ENCODE measurements around the gene HADH. TPM values are rescaled to one million over a fixed set of nuclear protein-coding genes. Genes with fewer than 3 reads are reported as not detected.
A peak's percentile ranks its signal among the peaks of the same experiment; 100 is the strongest.

HADH gene
- 10 to 100 TPM; 16.5 to 38.8 (median 29.7) TPM for total RNA-seq
- polyA plus RNA-seq: 10 to 100 TPM; 43.0 to 45.1 TPM
- total RNA-seq: 19.4 reads per million, percentile 50 among the genes with 10 or more reads in this experiment

DNA sequence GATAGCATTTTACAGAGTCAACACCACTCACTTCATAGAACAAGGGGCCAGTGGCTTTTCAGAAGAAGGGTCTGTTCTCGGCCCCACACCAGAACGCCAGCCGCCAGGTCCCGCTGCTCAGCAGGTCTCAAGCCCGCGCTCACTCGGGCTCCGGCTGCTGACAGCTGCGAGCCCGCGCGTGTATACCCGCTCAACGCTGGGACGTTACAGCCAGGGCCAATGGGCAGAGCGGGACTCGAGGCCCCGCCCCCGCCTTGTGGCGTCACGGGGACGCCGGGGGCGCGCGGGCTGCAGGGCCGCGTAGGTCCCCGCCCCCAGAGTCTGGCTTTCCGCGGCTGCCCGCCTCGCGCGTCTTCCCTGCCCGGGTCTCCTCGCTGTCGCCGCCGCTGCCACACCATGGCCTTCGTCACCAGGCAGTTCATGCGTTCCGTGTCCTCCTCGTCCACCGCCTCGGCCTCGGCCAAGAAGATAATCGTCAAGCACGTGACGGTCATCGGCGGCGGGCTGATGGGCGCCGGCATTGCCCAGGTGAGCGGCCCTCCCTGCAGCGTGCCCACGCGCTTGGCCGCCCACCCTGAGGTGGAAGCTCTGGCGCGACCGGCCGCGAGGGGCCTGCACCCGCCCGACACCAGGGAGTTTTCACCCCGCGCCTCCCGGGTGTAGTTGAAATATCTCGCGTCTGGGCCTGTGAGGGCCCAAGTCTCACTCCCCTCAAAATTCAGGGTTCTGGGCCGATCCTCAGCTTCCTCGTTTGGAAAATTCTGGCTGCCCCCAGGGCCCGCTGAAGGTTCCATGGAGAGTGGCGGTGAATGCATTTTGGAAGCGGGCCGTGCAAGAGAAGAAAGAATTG lies at the start of gene HADH:
TSS of gene HADH (plus strand) at position 353 of the 850 bp plus-strand sequence. CDS start at position 397, 44 bp downstream.
- ATAC-seq: peak; percentile 100
- POLR2A ChIA-PET: interaction anchor here (0.5 to 2.0 kb wide), 15 partner anchors 9 to 1676 kb away, joined by 3 to 11 read pairs (median 4); partner anchors contain the start of genes CYP2U1, PAPSS1 and RPL34
- CTCF ChIA-PET: no interaction called here

DNA sequence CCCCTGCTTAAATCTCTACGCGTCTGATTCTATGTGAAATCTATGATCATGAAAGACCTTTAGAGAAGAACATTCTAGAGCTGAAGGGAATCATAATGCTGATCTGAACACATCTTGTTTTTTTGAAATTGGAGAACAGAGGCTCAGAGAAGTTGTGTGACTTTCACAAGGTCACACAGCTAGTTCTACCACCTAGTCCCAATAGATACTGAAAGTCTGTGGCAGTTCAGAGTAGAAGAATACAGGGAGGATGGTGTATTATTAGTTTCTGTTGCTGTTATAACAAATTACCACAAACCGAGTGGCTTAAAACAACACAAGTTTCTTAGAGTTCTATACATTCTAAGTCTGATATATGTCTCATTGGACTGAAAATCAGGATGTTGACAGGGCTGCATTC lies 43.9 kb upstream of the HADH start:
- no peaks in the 10 kb centered on the region for H3K27me3 ChIP-seq (ENCODE audit: control insufficient read depth in 2 of 2, insufficient read depth in 2 of 2, low read length in 2 of 2)
- H3K36me3 Mint-ChIP-seq: peaks cover 3 to 65% (median 42%) of the 10 kb centered on the region in 5 donors
- H3K36me3 ChIP-seq (ENCODE audit: control insufficient read depth in 2 of 3, insufficient read depth in 3 of 3, low read length in 3 of 3): peaks cover 0 to 28% (median 0%) of the 10 kb centered on the region in 3 experiments
- H3K4me1 ChIP-seq (ENCODE audit: control insufficient read depth in 2 of 2, insufficient read depth in 2 of 2, low read length in 2 of 2): no peaks in the 10 kb centered on the region
- H3K27ac ChIP-seq (ENCODE audit: low read depth, low read length): no peak overlapping the region
- peaks cover 0 to 4% (median 0%) of the 10 kb centered on the region in 11 donors for H3K9me3 Mint-ChIP-seq
- ChIA-PET CTCF (interaction anchor here (0.6 kb wide), 1 partner anchor 67 kb away, joined by 4 read pairs; no protein-coding TSS in a partner anchor), POLR2A (no interaction called here)
- no peaks in the 10 kb centered on the region for H3K27me3 Mint-ChIP-seq
- DNase-seq (no peak), ATAC-seq (no peak)
- no peak overlapping the region for H3K27ac Mint-ChIP-seq
- intact Hi-C loops (cut with micrococcal nuclease): no loop called here
- no peaks in the 10 kb centered on the region for H3K9me3 ChIP-seq (ENCODE audit: control insufficient read depth in 2 of 3, low read length in 3 of 3)
- no peaks in the 10 kb centered on the region for H3K4me1 Mint-ChIP-seq
- no peak overlapping the region for H3K4me3 ChIP-seq (ENCODE audit: low read length)
- no peak overlapping the region for H3K4me3 Mint-ChIP-seq

More for the DNA sequence above, at the start of gene HADH:
- Histone ChIP-seq H3K27ac (ENCODE audit: low read depth, low read length) (peak within 1 kb of the TSS; percentile 87), H3K9me3 (ENCODE audit: control insufficient read depth in 2 of 3, low read length in 3 of 3) (no peaks in the 10 kb centered on the region), H3K36me3 (ENCODE audit: control insufficient read depth in 2 of 3, insufficient read depth in 3 of 3, low read length in 3 of 3) (peaks cover 0 to 4% (median 0%) of the 10 kb centered on the region in 3 experiments), H3K4me1 (ENCODE audit: control insufficient read depth in 2 of 2, insufficient read depth in 2 of 2, low read length in 2 of 2) (peaks cover 8 to 37% of the 10 kb centered on the region in 2 donors), H3K27me3 (ENCODE audit: control insufficient read depth in 2 of 2, insufficient read depth in 2 of 2, low read length in 2 of 2) (no peaks in the 10 kb centered on the region), H3K4me3 (ENCODE audit: low read length) (peak within 1 kb of the TSS; percentile 57)
- peak within 1 kb of the TSS; percentile 86 to 99 (median 95) for H3K4me3 Mint-ChIP-seq
- H3K27ac Mint-ChIP-seq: peak within 1 kb of the TSS; percentile 79 to 98 (median 95)
- H3K9me3 Mint-ChIP-seq: no peaks in the 10 kb centered on the region
- H3K27me3 Mint-ChIP-seq: no peaks in the 10 kb centered on the region
- peaks cover 28 to 85% (median 71%) of the 10 kb centered on the region in 7 donors for H3K4me1 Mint-ChIP-seq
- H3K36me3 Mint-ChIP-seq: peaks cover 0 to 1% (median 0%) of the 10 kb centered on the region in 5 donors
- intact Hi-C loops (cut with micrococcal nuclease): loop anchor here (1.0 to 10.0 kb wide), 11 partner anchors 15 to 1825 kb away; partner anchors contain the start of genes AIMP1 (in 2 of the 2), CYP2U1 (in 2 of the 2), OSTC (in 2 of the 2) and PAPSS1 (in 2 of the 2)
- peak; percentile 92 to 98 (median 96) for DNase-seq

GRCh38 chr4:107950746-107951540 lies 38.7 kb upstream of the HADH start:
- DNase-seq (no peak), ATAC-seq (no peak)
- POLR2A ChIA-PET: no interaction called here
- peaks cover 0 to 8% (median 0%) of the 10 kb centered on the region in 3 experiments for H3K9me3 ChIP-seq (ENCODE audit: control insufficient read depth in 2 of 3, low read length in 3 of 3)
- no peaks in the 10 kb centered on the region for H3K4me1 ChIP-seq (ENCODE audit: control insufficient read depth in 2 of 2, insufficient read depth in 2 of 2, low read length in 2 of 2)
- peaks cover 0 to 10% (median 8%) of the 10 kb centered on the region in 11 donors for H3K9me3 Mint-ChIP-seq
- no peak overlapping the region for H3K27ac ChIP-seq (ENCODE audit: low read depth, low read length)
- H3K27ac Mint-ChIP-seq: no peak overlapping the region
- peaks cover 3 to 58% (median 44%) of the 10 kb centered on the region in 5 donors for H3K36me3 Mint-ChIP-seq
- H3K27me3 Mint-ChIP-seq: no peaks in the 10 kb centered on the region
- H3K27me3 ChIP-seq (ENCODE audit: control insufficient read depth in 2 of 2, insufficient read depth in 2 of 2, low read length in 2 of 2): no peaks in the 10 kb centered on the region
- H3K4me1 Mint-ChIP-seq: no peaks in the 10 kb centered on the region
- H3K36me3 ChIP-seq (ENCODE audit: control insufficient read depth in 2 of 3, insufficient read depth in 3 of 3, low read length in 3 of 3): peaks cover 0 to 21% (median 0%) of the 10 kb centered on the region in 3 experiments
- CTCF ChIA-PET: no interaction called here
- no peak overlapping the region for H3K4me3 Mint-ChIP-seq
- intact Hi-C loops (cut with micrococcal nuclease): no loop called here
- H3K4me3 ChIP-seq (ENCODE audit: low read length): no peak overlapping the region

- intact Hi-C loops (cut with micrococcal nuclease): no loop called here
- no peaks in the 10 kb centered on the region for H3K27me3 ChIP-seq (ENCODE audit: control insufficient read depth in 2 of 2, insufficient read depth in 2 of 2, low read length in 2 of 2)
- no peaks in the 10 kb centered on the region for H3K4me1 Mint-ChIP-seq
- H3K27me3 Mint-ChIP-seq: peaks cover 0 to 5% (median 0%) of the 10 kb centered on the region in 5 donors
- H3K27ac ChIP-seq (ENCODE audit: low read depth, low read length): no peak overlapping the region
- H3K9me3 Mint-ChIP-seq: peaks cover 0 to 16% (median 14%) of the 10 kb centered on the region in 11 donors
- H3K4me3 Mint-ChIP-seq: no peak overlapping the region
- H3K4me1 ChIP-seq (ENCODE audit: control insufficient read depth in 2 of 2, insufficient read depth in 2 of 2, low read length in 2 of 2): no peaks in the 10 kb centered on the region
- ChIA-PET CTCF (no interaction called here), POLR2A (interaction anchor here (0.9 kb wide), 1 partner anchor 8 kb away, joined by 3 read pairs; no protein-coding TSS in a partner anchor)
- H3K4me3 ChIP-seq (ENCODE audit: low read length): no peak overlapping the region
- DNase-seq (no peak), ATAC-seq (no peak)
- peaks cover 0 to 21% (median 0%) of the 10 kb centered on the region in 3 experiments for H3K36me3 ChIP-seq (ENCODE audit: control insufficient read depth in 2 of 3, insufficient read depth in 3 of 3, low read length in 3 of 3)
- peaks cover 4 to 58% (median 49%) of the 10 kb centered on the region in 5 donors for H3K36me3 Mint-ChIP-seq
- peak overlapping the region in 1 of 9 donors; percentile 46 for H3K27ac Mint-ChIP-seq
- H3K9me3 ChIP-seq (ENCODE audit: control insufficient read depth in 2 of 3, low read length in 3 of 3): peaks cover 0 to 8% (median 0%) of the 10 kb centered on the region in 3 experiments
Observed at GRCh38 chr4:107951551-107951950, 38.1 kb upstream of the HADH start.

DNA sequence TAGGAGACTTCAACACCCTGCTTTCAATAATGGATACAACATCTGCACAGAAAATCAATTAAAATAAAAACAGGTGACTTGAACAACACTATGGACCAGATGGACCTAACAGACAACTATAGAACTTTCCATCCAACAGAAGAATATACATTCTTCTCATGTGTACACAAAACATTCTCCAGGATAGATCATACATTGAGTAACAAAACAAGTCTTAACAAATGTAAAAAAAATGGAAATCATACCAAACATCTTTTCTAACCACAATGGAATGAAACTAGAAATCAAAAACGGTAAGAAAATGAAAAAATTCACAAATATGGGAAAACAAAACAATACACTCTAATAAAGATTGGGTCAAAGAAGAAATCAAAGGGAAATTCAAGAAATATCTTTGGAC lies 33.7 kb upstream of the HADH start:
- Histone ChIP-seq H3K4me3 (ENCODE audit: low read length) (no peak overlapping the region), H3K36me3 (ENCODE audit: control insufficient read depth in 2 of 3, insufficient read depth in 3 of 3, low read length in 3 of 3) (no peaks in the 10 kb centered on the region), H3K4me1 (ENCODE audit: control insufficient read depth in 2 of 2, insufficient read depth in 2 of 2, low read length in 2 of 2) (no peaks in the 10 kb centered on the region), H3K27me3 (ENCODE audit: control insufficient read depth in 2 of 2, insufficient read depth in 2 of 2, low read length in 2 of 2) (no peaks in the 10 kb centered on the region), H3K9me3 (ENCODE audit: control insufficient read depth in 2 of 3, low read length in 3 of 3) (peaks cover 0 to 8% (median 0%) of the 10 kb centered on the region in 3 experiments), H3K27ac (ENCODE audit: low read depth, low read length) (no peak overlapping the region)
- ChIA-PET POLR2A (interaction anchor here (0.6 kb wide), 1 partner anchor 1882 kb away, joined by 4 read pairs; no protein-coding TSS in a partner anchor), CTCF (no interaction called here)
- H3K9me3 Mint-ChIP-seq: peaks cover 11 to 35% (median 20%) of the 10 kb centered on the region in 11 donors
- H3K4me3 Mint-ChIP-seq: no peak overlapping the region
- DNase-seq (no peak), ATAC-seq (no peak)
- intact Hi-C loops (cut with micrococcal nuclease): no loop called here
- H3K27me3 Mint-ChIP-seq: peaks cover 0 to 11% (median 4%) of the 10 kb centered on the region in 5 donors
- peaks cover 4 to 35% (median 31%) of the 10 kb centered on the region in 5 donors for H3K36me3 Mint-ChIP-seq
- no peak overlapping the region for H3K27ac Mint-ChIP-seq
- no peaks in the 10 kb centered on the region for H3K4me1 Mint-ChIP-seq

DNA sequence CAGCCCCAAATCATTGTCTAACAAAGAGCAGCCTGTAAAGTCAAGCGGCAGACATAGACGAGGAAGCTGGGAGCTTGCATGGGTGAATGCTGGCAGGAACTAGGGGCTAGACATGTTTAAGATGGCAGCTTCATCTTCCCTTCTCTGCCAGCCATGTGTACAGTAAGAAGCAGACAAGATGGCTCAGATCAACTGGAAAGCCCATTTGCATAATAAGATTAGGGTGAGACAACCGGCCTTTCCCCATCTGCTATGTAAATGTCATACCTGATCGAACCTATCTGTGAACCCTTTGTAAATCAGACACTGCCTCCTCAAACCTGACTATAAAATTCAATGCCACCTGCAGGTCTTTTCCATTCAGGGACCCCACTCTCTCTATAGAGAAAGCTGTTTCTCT lies 22.8 kb upstream of the HADH start:
- Mint-ChIP-seq H3K36me3 (no peaks in the 10 kb centered on the region), H3K4me3 (no peak overlapping the region), H3K9me3 (peaks cover 0 to 3% (median 0%) of the 10 kb centered on the region in 11 donors), H3K4me1 (peaks cover 0 to 1% (median 0%) of the 10 kb centered on the region in 7 donors), H3K27ac (no peak overlapping the region), H3K27me3 (peaks cover 0 to 11% (median 5%) of the 10 kb centered on the region in 5 donors)
- ChIA-PET CTCF (no interaction called here), POLR2A (no interaction called here)
- no peak overlapping the region for H3K4me3 ChIP-seq (ENCODE audit: low read length)
- no peak overlapping the region for H3K27ac ChIP-seq (ENCODE audit: low read depth, low read length)
- intact Hi-C loops (cut with micrococcal nuclease): no loop called here
- no peaks in the 10 kb centered on the region for H3K27me3 ChIP-seq (ENCODE audit: control insufficient read depth in 2 of 2, insufficient read depth in 2 of 2, low read length in 2 of 2)
- no peak for DNase-seq
- no peaks in the 10 kb centered on the region for H3K9me3 ChIP-seq (ENCODE audit: control insufficient read depth in 2 of 3, low read length in 3 of 3)
- no peak for ATAC-seq
- no peaks in the 10 kb centered on the region for H3K4me1 ChIP-seq (ENCODE audit: control insufficient read depth in 2 of 2, insufficient read depth in 2 of 2, low read length in 2 of 2)
- no peaks in the 10 kb centered on the region for H3K36me3 ChIP-seq (ENCODE audit: control insufficient read depth in 2 of 3, insufficient read depth in 3 of 3, low read length in 3 of 3)
